Measurements from ENCODE around the gene MBP. TPM values are rescaled to one million over a fixed set of nuclear protein-coding genes. Genes with fewer than 3 reads are reported as not detected.

MBP gene
- total and polyA plus RNA-seq, 2 donors (not counting 1 experiment from before 2014, with no cell fraction given) = 2.3 to 3.6 TPM

GRCh38 chr18:77061281-77061945 lies 71.2 kb downstream of the MBP start:
- no peak for TF ChIP-seq EZH2 (IDR thresholded peaks at IDR 0.05; ENCODE audit: low read length, missing control alignments)
- TF ChIP-seq CTCF (conservative IDR thresholded peaks at IDR 0.05 in 1 of 2, IDR thresholded peaks at IDR 0.05 in 1 of 2; ENCODE audit: low read depth in 1 of 2, low read length in 2 of 2) = no peak
- DNase-seq (ENCODE audit: low read depth in 2 of 2) = peak; percentile 46 to 58
- no peaks in the 10 kb centered on the region for H3K36me3 ChIP-seq (ENCODE audit: control insufficient read depth, insufficient read depth, low read length)
- no peak overlapping the region for H3K9ac ChIP-seq (ENCODE audit: insufficient read depth, low read length)
- no peaks in the 10 kb centered on the region for H3K9me3 ChIP-seq (ENCODE audit: control insufficient read depth, insufficient read depth, low read depth, low read length)
- H3K27me3 ChIP-seq (ENCODE audit: control insufficient read depth, insufficient read depth, low read length) = no peaks in the 10 kb centered on the region
- H3K27ac ChIP-seq (ENCODE audit: insufficient read depth, low read length) = no peak overlapping the region
- no peak overlapping the region for H2AFZ ChIP-seq (ENCODE audit: low read length)
- H3K4me2 ChIP-seq (ENCODE audit: extremely low read depth, insufficient read depth, low read length) = no peak overlapping the region
- no peak overlapping the region for H3K4me3 ChIP-seq (replicated peaks in 1 of 4; ENCODE audit: control extremely low read depth in 1 of 4, insufficient read depth in 1 of 4, low read depth in 3 of 4, low read length in 4 of 4)
- peaks cover 5% of the 10 kb centered on the region for H3K4me1 ChIP-seq (ENCODE audit: control insufficient read depth, extremely low read depth, insufficient read depth, low read length)
- H4K20me1 ChIP-seq (ENCODE audit: control insufficient read depth, extremely low read depth, insufficient read depth, low read length) = no peaks in the 10 kb centered on the region
- H3K79me2 ChIP-seq (ENCODE audit: control insufficient read depth, insufficient read depth, low read length) = no peaks in the 10 kb centered on the region

GRCh38 chr18:77060151-77060550 lies 72.4 kb downstream of the MBP start:
- H3K27me3 ChIP-seq (ENCODE audit: control insufficient read depth, insufficient read depth, low read length) = no peaks in the 10 kb centered on the region
- no peak overlapping the region for H3K9ac ChIP-seq (ENCODE audit: insufficient read depth, low read length)
- H3K9me3 ChIP-seq (ENCODE audit: control insufficient read depth, insufficient read depth, low read depth, low read length) = no peaks in the 10 kb centered on the region
- no peak overlapping the region for H2AFZ ChIP-seq (ENCODE audit: low read length)
- no peak for DNase-seq (ENCODE audit: low read depth in 2 of 2)
- no peak overlapping the region for H3K4me2 ChIP-seq (ENCODE audit: extremely low read depth, insufficient read depth, low read length)
- H3K27ac ChIP-seq (ENCODE audit: insufficient read depth, low read length) = no peak overlapping the region
- no peaks in the 10 kb centered on the region for H3K79me2 ChIP-seq (ENCODE audit: control insufficient read depth, insufficient read depth, low read length)
- H3K4me3 ChIP-seq (replicated peaks in 1 of 4; ENCODE audit: control extremely low read depth in 1 of 4, insufficient read depth in 1 of 4, low read depth in 3 of 4, low read length in 4 of 4) = no peak overlapping the region
- no peaks in the 10 kb centered on the region for H4K20me1 ChIP-seq (ENCODE audit: control insufficient read depth, extremely low read depth, insufficient read depth, low read length)
- no peaks in the 10 kb centered on the region for H3K36me3 ChIP-seq (ENCODE audit: control insufficient read depth, insufficient read depth, low read length)
- peaks cover 5% of the 10 kb centered on the region for H3K4me1 ChIP-seq (ENCODE audit: control insufficient read depth, extremely low read depth, insufficient read depth, low read length)
- TF ChIP-seq CTCF (conservative IDR thresholded peaks at IDR 0.05 in 1 of 2, IDR thresholded peaks at IDR 0.05 in 1 of 2; ENCODE audit: low read depth in 1 of 2, low read length in 2 of 2) (no peak), EZH2 (IDR thresholded peaks at IDR 0.05; ENCODE audit: low read length, missing control alignments) (no peak)

GRCh38 chr18:77059294-77059916 lies 73.2 kb downstream of the MBP start:
- Histone ChIP-seq H3K79me2 (ENCODE audit: control insufficient read depth, insufficient read depth, low read length) (no peaks in the 10 kb centered on the region), H4K20me1 (ENCODE audit: control insufficient read depth, extremely low read depth, insufficient read depth, low read length) (no peaks in the 10 kb centered on the region), H3K9ac (ENCODE audit: insufficient read depth, low read length) (no peak overlapping the region), H3K9me3 (ENCODE audit: control insufficient read depth, insufficient read depth, low read depth, low read length) (no peaks in the 10 kb centered on the region), H3K36me3 (ENCODE audit: control insufficient read depth, insufficient read depth, low read length) (no peaks in the 10 kb centered on the region), H3K4me1 (ENCODE audit: control insufficient read depth, extremely low read depth, insufficient read depth, low read length) (peaks cover 7% of the 10 kb centered on the region), H2AFZ (ENCODE audit: low read length) (no peak overlapping the region), H3K27me3 (ENCODE audit: control insufficient read depth, insufficient read depth, low read length) (no peaks in the 10 kb centered on the region), H3K4me2 (ENCODE audit: extremely low read depth, insufficient read depth, low read length) (no peak overlapping the region), H3K27ac (ENCODE audit: insufficient read depth, low read length) (no peak overlapping the region), H3K4me3 (replicated peaks in 1 of 4; ENCODE audit: control extremely low read depth in 1 of 4, insufficient read depth in 1 of 4, low read depth in 3 of 4, low read length in 4 of 4) (no peak overlapping the region)
- DNase-seq (ENCODE audit: low read depth in 2 of 2) = peak; percentile 64 to 80
- TF ChIP-seq CTCF (conservative IDR thresholded peaks at IDR 0.05 in 1 of 2, IDR thresholded peaks at IDR 0.05 in 1 of 2; ENCODE audit: low read depth in 1 of 2, low read length in 2 of 2) (peak; percentile 49 to 56), EZH2 (IDR thresholded peaks at IDR 0.05; ENCODE audit: low read length, missing control alignments) (no peak)
